HepG2 (cell line): Measurements from ENCODE around the gene MEI1. TPM values are rescaled to one million over a fixed set of nuclear protein-coding genes. Genes with fewer than 3 reads are reported as not detected.

Experiments
- ATAC-seq: fragments of 200-7000 bp; cut with Tn5 transposase; 3 replicates; pipeline ENCODE4 v1.9.1; 2020; ENCODE audit warnings: mild to moderate bottlenecking, moderate library complexity
- BruUV-seq: library from RNA; stranded (reverse); fragments of 400-500 nt; replicated peaks from 2 replicates; lab custom pipeline; 2021; lab: Mats Ljungman, UMichigan
- CTCF ChIA-PET: fragments of 300-600 bp; formaldehyde crosslinking; extraction: SDS; loops from one replicate; lab custom pipeline; 2021; ENCODE audit warnings: low total read pairs, inconsistent platforms, low intra/inter-chr PET ratio; lab: Yijun Ruan, JAX
- POLR2A ChIA-PET: fragments of 350-600 bp; sonication (Branson Sonifier 250); formaldehyde crosslinking; loops from one replicate; lab custom pipeline; 2020; ENCODE audit warnings: antibody characterized with exemption, inconsistent platforms; lab: Yijun Ruan, JAX
- DNase-seq: peaks from one replicate; pipeline ENCODE4 v3.0.0-alpha.2; 2015; ENCODE audit warnings: low spot score
- FAIRE-seq: peaks from 3 replicates; lab custom pipeline; 2011; peaks lifted over from hg19 to GRCh38; lab: Jason Lieb, UNC
- H2AFZ ChIP-seq: one replicate; pipeline ENCODE4 v1.6.1; 2011; ENCODE audit warnings: low read length, inconsistent platforms
- H3K27ac ChIP-seq: fragments of 300-600 bp; 3 replicates; pipeline ENCODE4 v1.8.0; 2011; ENCODE audit warnings: mixed run types, mild to moderate bottlenecking, mixed read lengths, low read length, inconsistent platforms; ENCODE audit not compliant: insufficient read depth; ENCODE audit errors: extremely low read length
- H3K27me3 ChIP-seq, 2 experiments: fragments of 200-600 bp in 1 of 2; 2 replicates in 1 of 2; 3 replicates in 1 of 2; pipeline versions ENCODE4 v1.6.0 to v1.8.0; 2011; ENCODE audit warnings: low read length in 2 of 2, mild to moderate bottlenecking in 2 of 2, moderate library complexity in 2 of 2, inconsistent platforms in 1 of 2; ENCODE audit not compliant: insufficient read depth in 2 of 2, control insufficient read depth in 1 of 2
- H3K36me3 ChIP-seq, 2 experiments: fragments of 200-600 bp in 1 of 2; replicated peaks in 1 of 2; 2 replicates in 1 of 2; 3 replicates in 1 of 2; pipeline versions ENCODE4 v1.5.1 to v1.8.0; 2011; ENCODE audit warnings: low read length in 2 of 2, inconsistent platforms in 1 of 2; ENCODE audit not compliant: insufficient read depth in 2 of 2, control insufficient read depth in 1 of 2
- H3K4me1 ChIP-seq: 2 replicates; pipeline ENCODE4 v1.5.1; 2012; ENCODE audit warnings: low read length, inconsistent platforms; ENCODE audit not compliant: insufficient read depth
- H3K4me2 ChIP-seq: 2 replicates; pipeline ENCODE4 v1.6.0; 2011; ENCODE audit warnings: low read depth, low read length, inconsistent platforms
- H3K4me3 ChIP-seq, 3 experiments: fragments of 200-600 bp in 1 of 3; sonication (generic), shearing (Covaris generic) in 1 of 3; replicated peaks in 1 of 3; 2 replicates each; pipeline ENCODE4 v1.5.1; 2011 to 2016; ENCODE audit warnings: low read length in 3 of 3, inconsistent platforms in 2 of 3, low read depth in 2 of 3, mild to moderate bottlenecking in 2 of 3, control low read depth in 1 of 3, mixed read lengths in 1 of 3; ENCODE audit not compliant: insufficient read depth in 1 of 3
- H3K79me2 ChIP-seq: one replicate; pipeline ENCODE4 v1.6.1; 2011; ENCODE audit warnings: low read length, inconsistent platforms; ENCODE audit not compliant: insufficient read depth
- H3K9ac ChIP-seq: 2 replicates; pipeline ENCODE4 v1.6.0; 2011; ENCODE audit warnings: mild to moderate bottlenecking, low read depth, low read length, inconsistent platforms; ENCODE audit not compliant: insufficient read depth
- H3K9me3 ChIP-seq: 2 replicates; pipeline ENCODE4 v1.5.1; 2012; ENCODE audit warnings: mild to moderate bottlenecking, low read length
- H4K20me1 ChIP-seq: 2 replicates; pipeline ENCODE4 v1.6.0; 2011; ENCODE audit warnings: inconsistent platforms, mild to moderate bottlenecking, low read length, moderate library complexity; ENCODE audit not compliant: insufficient read depth
- AGO2 ChIP-seq: fragments of 200-400 bp; formaldehyde crosslinking; optimal IDR thresholded peaks from 2 replicates; pipeline ENCODE3; 2017; ENCODE audit warnings: mild to moderate bottlenecking, low read depth, low read length, moderate library complexity
- BCL3 ChIP-seq: sonication (generic); formaldehyde crosslinking; IDR thresholded peaks from 2 replicates; pipeline ENCODE4 v1.5.1; 2020; ENCODE audit warnings: mild to moderate bottlenecking, missing genetic modification reagents, moderate library complexity
- DR1 ChIP-seq: sonication (generic); formaldehyde crosslinking; IDR thresholded peaks from 2 replicates; pipeline ENCODE4 v1.8.0; 2021; ENCODE audit warnings: mild to moderate bottlenecking, missing genetic modification reagents, inconsistent platforms
- EED ChIP-seq: sonication (generic); formaldehyde crosslinking; IDR thresholded peaks from 2 replicates; pipeline ENCODE4 v1.5.0; 2020; ENCODE audit warnings: mild to moderate bottlenecking, missing genetic modification reagents
- MAZ ChIP-seq, 2 experiments: sonication (generic) in 1 of 2; formaldehyde crosslinking in 1 of 2; IDR thresholded peaks; 2 replicates each; pipeline versions ENCODE4 v1.5.0 to v1.6.1; 2012 to 2020; ENCODE audit warnings: low read depth in 2 of 2, mild to moderate bottlenecking in 2 of 2, borderline replicate concordance in 1 of 2, improper control_type of control experiment in 1 of 2, low read length in 1 of 2, missing genetic modification reagents in 1 of 2, moderate library complexity in 1 of 2
- MLLT10 ChIP-seq: sonication (generic); formaldehyde crosslinking; IDR thresholded peaks from 2 replicates; pipeline ENCODE4 v1.4.0; 2020; ENCODE audit warnings: missing genetic modification reagents
- RFXANK ChIP-seq: IDR thresholded peaks from 2 replicates; pipeline ENCODE4 v1.6.1; 2016
- STAT5B ChIP-seq: sonication (generic); formaldehyde crosslinking; IDR thresholded peaks from 2 replicates; pipeline ENCODE4 v1.4.0; 2020; ENCODE audit warnings: missing genetic modification reagents
- ZBTB38 ChIP-seq: sonication (generic); formaldehyde crosslinking; IDR thresholded peaks from 2 replicates; pipeline ENCODE4 v1.5.1; 2020; ENCODE audit warnings: mild to moderate bottlenecking, missing genetic modification reagents
- ZGPAT ChIP-seq: IDR thresholded peaks from 2 replicates; pipeline ENCODE4 v1.6.1; 2016; ENCODE audit warnings: mild to moderate bottlenecking
- ZNF180 ChIP-seq: sonication (generic); formaldehyde crosslinking; IDR thresholded peaks from 2 replicates; pipeline ENCODE4 v1.4.0; 2020; ENCODE audit warnings: low read depth, missing genetic modification reagents, borderline replicate concordance
- ZNF260 ChIP-seq: sonication (generic); formaldehyde crosslinking; IDR thresholded peaks from 2 replicates; pipeline ENCODE4 v1.4.0; 2020; ENCODE audit warnings: missing genetic modification reagents, low read depth, mild to moderate bottlenecking, borderline replicate concordance
- ZNF367 ChIP-seq: sonication (generic); formaldehyde crosslinking; IDR thresholded peaks from 2 replicates; pipeline ENCODE4 v1.4.0; 2020; ENCODE audit warnings: missing genetic modification reagents, borderline replicate concordance
- ZNF414 ChIP-seq: sonication (generic); formaldehyde crosslinking; IDR thresholded peaks from 2 replicates; pipeline ENCODE4 v1.5.0; 2020; ENCODE audit warnings: missing genetic modification reagents
- ZNF75D ChIP-seq: sonication (generic); formaldehyde crosslinking; IDR thresholded peaks from 2 replicates; pipeline ENCODE4 v1.8.1; 2023; ENCODE audit warnings: missing genetic modification reagents, mild to moderate bottlenecking, borderline replicate concordance
- ZNF768 ChIP-seq: sonication (generic); formaldehyde crosslinking; IDR thresholded peaks from 2 replicates; pipeline ENCODE4 v1.4.0; 2020; ENCODE audit warnings: missing genetic modification reagents
- ZNF782 ChIP-seq: sonication (generic); formaldehyde crosslinking; IDR thresholded peaks from 2 replicates; pipeline ENCODE4 v1.4.0; 2020; ENCODE audit warnings: missing genetic modification reagents, mild to moderate bottlenecking, borderline replicate concordance
- WGBS: methylation state at CpG from one replicate; pipeline ENCODE4 v1.1.6; 2017; ENCODE audit warnings: low lambda C conversion rate; 5-methylcytosine and 5-hydroxymethylcytosine counted together
- in situ Hi-C: cut with HindIII; loops from 2 replicates; pipeline ENCODE4 v1.10.0; 2017; ENCODE audit warnings: low pct_unique_long_range_greater_than_20kb; ENCODE audit not compliant: extremely low pct_ligation_motif_present
- intact Hi-C: fragments of 100-400 bp; cut with micrococcal nuclease; formaldehyde crosslinking; loops from one replicate; pipeline ENCODE4 v1.10.0; 2022; ENCODE audit not compliant: unreplicated experiment
- polyA plus RNA-seq, 8 experiments: library from polyadenylated mRNA; depleted of rRNA in 3 of 8; stranded (reverse) in 7 of 8; unstranded in 1 of 8; fragments of >200 nt; fragmentation: Illumina TruSeq in 4 of 8; extraction: Trizol in 4 of 8; gene quantifications; 2 replicates each; pipeline versions ENCODE4 v1.2.1 to v1.2.3, GENCODE V29; 2011 to 2016; ENCODE audit warnings: low read depth in 4 of 8, missing spikeins in 1 of 8, mixed read lengths in 1 of 8; ENCODE audit not compliant: insufficient read depth in 1 of 8
- total RNA-seq, 5 experiments: library from RNA; depleted of rRNA; stranded (reverse); fragments of >200 nt; fragmentation: Illumina TruSeq; extraction: Trizol; gene quantifications; 2 replicates each; pipeline ENCODE4 v1.2.3, GENCODE V29; 2016; ENCODE audit warnings: low read depth in 1 of 5

MEI1 gene
- total and polyA plus RNA-seq, 2 of the 13 experiments (the other 11 are each of a cell fraction or from before 2014, with no cell fraction given) = 0.75 to 1.9 TPM

- 44% methylated on average over 4 of the region's 4 CpGs for WGBS
- intact Hi-C loops (no loop called here), in situ Hi-C loops (no loop called here)
- Histone ChIP-seq H3K4me3 (no peak overlapping the region), H4K20me1 (no peaks in the 10 kb centered on the region), H3K79me2 (no peaks in the 10 kb centered on the region), H3K27me3 (peaks cover 1 to 8% of the 10 kb centered on the region in 2 experiments; a peak in 1 of 5 replicates), H3K9me3 (no peaks in the 10 kb centered on the region), H3K36me3 (no peaks in the 10 kb centered on the region), H3K4me1 (no peaks in the 10 kb centered on the region), H3K4me2 (no peak overlapping the region), H2AFZ (no peak overlapping the region), H3K9ac (no peak overlapping the region), H3K27ac (no peak overlapping the region)
- POLR2A ChIA-PET = no interaction called here
- FAIRE-seq (no peak), DNase-seq (no peak), ATAC-seq (no peak)
- no peak for TF ChIP-seq ZNF414
- CTCF ChIA-PET = no interaction called here
- BruUV-seq = no TSS peak
Observed at GRCh38 chr22:41772198-41772597, 72.9 kb downstream of the MEI1 start.

- BruUV-seq = no TSS peak
- ATAC-seq (peak; percentile 39; the same call in 1 of the 3 replicates), DNase-seq (peak; percentile 25), FAIRE-seq (no peak)
- H2AFZ ChIP-seq = no peak overlapping the region
- TF ChIP-seq ZBTB38 (CRISPR knock-in tag) (no peak), ZNF260 (CRISPR knock-in tag) (no peak), ZNF75D (CRISPR knock-in tag) (no peak), MLLT10 (CRISPR knock-in tag) (no peak), AGO2 (no peak), ZNF768 (CRISPR knock-in tag) (no peak), RFXANK (no peak), ZNF782 (CRISPR knock-in tag) (no peak), ZNF367 (no peak), ZNF180 (CRISPR knock-in tag) (no peak), BCL3 (CRISPR knock-in tag) (no peak), STAT5B (CRISPR knock-in tag) (no peak), EED (CRISPR knock-in tag) (no peak), DR1 (CRISPR knock-in tag) (no peak), MAZ (IDR thresholded peaks at IDR 0.05; ENCODE audit: borderline replicate concordance, low read depth, low read length) (no peak), MAZ (CRISPR knock-in tag; IDR thresholded peaks at IDR 0.05; ENCODE audit: low read depth) (no peak), ZGPAT (CRISPR knock-in tag) (no peak)
- H3K4me2 ChIP-seq = no peak overlapping the region
- H3K79me2 ChIP-seq = no peaks in the 10 kb centered on the region
- ChIA-PET POLR2A (no interaction called here), CTCF (no interaction called here)
- no peaks in the 10 kb centered on the region for H3K36me3 ChIP-seq
- H3K9me3 ChIP-seq = no peaks in the 10 kb centered on the region
- H4K20me1 ChIP-seq = no peaks in the 10 kb centered on the region
- H3K4me1 ChIP-seq = no peaks in the 10 kb centered on the region
- no peak overlapping the region for H3K4me3 ChIP-seq
- H3K27me3 ChIP-seq = peaks cover 1 to 6% of the 10 kb centered on the region in 2 experiments; a peak in 1 of 5 replicates
- no peak overlapping the region for H3K9ac ChIP-seq
- no peak overlapping the region for H3K27ac ChIP-seq
- in situ Hi-C loops = no loop called here
- intact Hi-C loops = no loop called here
Observed at GRCh38 chr22:41772645-41773044, 73.3 kb downstream of the MEI1 start.
